Left kidney (tissue), 2 donors: ENCODE data around the gene HIPK2. TPM values are rescaled to one million over a fixed set of nuclear protein-coding genes. Genes with fewer than 3 reads are reported as not detected.
A peak's percentile ranks its signal among the peaks of the same experiment; 100 is the strongest.

ENCODE experiments used
- DNase-seq: peaks from one replicate; pipeline ENCODE4 v3.0.0-alpha.2; 2013
- polyA plus RNA-seq: library from polyadenylated mRNA; unstranded; fragments of 120-200 nt; gene quantifications from one replicate; pipeline ENCODE4 v1.2.1, GENCODE V29; 2013; ENCODE audit not compliant: insufficient read length

HIPK2 gene
- polyA plus RNA-seq, 1 donor: 107 TPM

DNA sequence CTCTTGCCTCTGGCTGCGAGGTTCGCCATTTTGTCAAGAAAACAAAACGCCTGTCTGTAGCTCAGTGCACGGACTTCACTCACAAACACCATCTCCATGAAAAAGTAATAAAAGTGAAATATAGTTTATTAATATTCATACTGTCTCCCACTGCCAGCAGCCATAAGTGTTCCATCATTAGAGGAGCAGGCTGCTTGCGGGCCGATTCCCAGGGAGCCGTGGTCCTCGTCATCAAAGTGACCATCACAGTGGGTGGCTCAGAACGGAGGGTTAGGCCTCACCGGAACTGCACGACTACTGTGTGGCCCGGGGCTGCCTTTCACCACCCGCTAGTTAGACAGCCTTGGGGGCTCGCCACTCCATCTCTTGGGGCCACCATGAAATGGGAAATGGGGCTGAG lies 82.7 kb downstream of the HIPK2 start:
- DNase-seq: no peak

DNA sequence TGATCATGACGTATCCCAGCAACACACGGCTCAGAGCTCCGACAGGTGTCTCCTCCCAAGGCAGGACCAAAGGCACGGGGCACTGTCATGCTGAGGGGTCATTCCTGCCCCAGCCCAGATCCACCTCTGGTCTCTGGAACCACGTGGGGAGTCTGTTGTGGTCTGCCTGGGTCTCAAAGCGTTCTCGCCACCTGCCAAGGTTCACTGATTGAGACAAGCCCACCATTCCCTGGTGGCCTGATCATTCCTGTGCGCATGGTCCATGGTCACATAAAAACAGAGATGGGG lies 83.5 kb downstream of the HIPK2 start:
- DNase-seq: no peak

DNA sequence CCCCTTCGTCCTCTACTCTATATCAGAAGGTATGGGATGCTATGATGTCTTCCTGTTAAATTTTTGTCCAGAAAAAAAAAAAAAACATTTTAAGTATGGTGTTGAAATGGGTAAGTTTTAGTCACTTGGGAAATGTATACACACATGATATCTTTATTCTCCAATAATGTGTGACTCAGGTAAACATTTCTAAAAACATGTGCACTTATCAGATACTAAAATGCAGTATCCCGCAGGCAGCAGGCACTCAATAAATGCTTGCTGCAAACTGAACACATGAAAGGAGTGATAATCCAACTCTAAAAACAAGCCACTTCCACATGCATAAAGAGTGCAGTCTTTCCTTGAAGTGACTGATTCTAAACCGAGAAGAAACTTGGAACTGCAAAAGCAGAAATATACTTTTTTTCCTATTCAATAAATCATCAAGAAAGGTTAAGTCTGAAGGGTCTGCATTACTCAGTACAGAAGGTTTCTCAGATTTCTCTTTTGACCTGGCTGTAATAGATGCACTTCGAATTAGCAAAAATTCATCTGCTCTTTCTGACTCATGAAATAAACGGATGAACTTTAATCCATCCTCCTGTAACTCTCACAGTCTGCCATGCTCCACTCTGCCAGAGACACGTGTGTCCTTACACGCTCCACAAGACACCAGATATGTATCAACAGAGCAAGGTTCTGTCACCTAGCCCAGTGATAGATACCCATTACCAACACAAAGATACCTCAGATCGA lies 84.0 kb downstream of the HIPK2 start:
- no peak for DNase-seq

DNA sequence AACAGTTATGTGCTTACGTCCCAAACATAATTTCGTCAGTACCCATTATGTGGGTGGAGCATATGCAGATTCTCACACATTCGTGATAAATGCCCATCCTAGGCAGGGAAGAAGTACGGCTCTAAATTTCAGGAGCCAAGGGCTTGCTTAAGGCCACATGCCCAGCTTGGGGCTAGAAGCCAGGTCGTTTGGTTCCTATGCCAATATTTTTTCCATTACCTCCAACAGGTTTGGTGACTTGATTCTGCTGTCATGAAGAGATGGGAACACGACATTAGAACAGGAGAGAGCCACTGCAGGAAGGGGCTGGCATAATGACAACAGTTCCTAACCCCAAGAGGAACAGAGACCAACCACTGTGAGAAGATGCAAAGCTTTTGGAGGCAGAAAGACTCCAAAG lies 85.1 kb downstream of the HIPK2 start:
- DNase-seq: no peak

DNA sequence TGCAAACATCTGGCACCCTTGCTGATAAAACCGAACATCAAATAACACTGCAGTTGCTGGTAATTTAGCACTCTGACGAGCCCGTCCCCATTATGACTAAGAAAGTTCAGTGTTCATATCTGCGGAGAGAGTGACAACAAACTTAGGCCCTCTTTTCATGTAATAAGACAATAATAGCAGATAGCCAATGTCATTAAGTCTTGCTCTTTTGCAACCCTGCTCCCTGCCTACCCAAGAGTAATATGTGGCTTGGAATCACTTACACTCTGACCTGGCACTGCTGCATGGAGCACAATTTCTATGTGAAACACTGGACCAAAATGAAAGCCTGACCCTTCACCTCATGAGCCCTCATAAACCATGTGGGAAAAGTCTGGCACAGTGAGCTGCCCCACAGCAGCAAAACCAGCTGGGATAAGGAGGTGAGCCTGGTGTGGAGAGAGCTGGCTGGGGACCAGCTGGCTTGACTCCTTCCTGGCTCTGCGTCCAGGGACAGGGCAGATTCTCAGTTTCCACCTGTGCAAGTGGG lies 86.5 kb downstream of the HIPK2 start:
- no peak for DNase-seq

DNA sequence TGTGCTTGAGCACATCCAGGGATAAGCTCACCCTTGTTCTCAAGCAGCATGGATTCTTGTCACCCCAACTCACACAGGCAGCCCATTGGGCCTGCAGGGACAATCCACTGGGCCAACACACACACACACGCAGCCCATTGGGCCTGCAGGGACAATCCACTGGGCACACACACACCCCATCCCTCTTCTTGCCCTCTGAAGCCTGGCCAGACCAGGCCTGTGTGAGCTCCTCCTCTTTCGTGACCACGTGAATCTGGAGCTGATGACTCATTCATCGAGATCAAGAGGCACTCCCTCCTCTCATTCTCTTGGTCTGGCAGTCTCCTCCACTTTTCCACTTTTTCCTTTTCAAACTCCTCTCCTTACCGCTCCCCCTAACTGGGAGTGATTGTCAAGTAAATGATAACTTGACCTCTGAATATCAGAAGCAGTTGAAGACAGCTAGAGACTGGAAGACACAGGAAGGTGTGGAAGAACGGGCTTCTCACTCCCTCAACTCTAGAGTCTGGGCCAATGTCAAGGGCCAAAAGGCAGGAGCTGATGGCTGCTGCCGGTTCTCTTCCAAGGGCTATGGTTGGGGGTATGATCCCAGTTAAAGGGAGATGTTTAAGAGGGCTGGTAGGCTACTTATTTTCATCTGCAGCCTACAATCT lies 89.7 kb downstream of the HIPK2 start:
- DNase-seq: no peak

DNA sequence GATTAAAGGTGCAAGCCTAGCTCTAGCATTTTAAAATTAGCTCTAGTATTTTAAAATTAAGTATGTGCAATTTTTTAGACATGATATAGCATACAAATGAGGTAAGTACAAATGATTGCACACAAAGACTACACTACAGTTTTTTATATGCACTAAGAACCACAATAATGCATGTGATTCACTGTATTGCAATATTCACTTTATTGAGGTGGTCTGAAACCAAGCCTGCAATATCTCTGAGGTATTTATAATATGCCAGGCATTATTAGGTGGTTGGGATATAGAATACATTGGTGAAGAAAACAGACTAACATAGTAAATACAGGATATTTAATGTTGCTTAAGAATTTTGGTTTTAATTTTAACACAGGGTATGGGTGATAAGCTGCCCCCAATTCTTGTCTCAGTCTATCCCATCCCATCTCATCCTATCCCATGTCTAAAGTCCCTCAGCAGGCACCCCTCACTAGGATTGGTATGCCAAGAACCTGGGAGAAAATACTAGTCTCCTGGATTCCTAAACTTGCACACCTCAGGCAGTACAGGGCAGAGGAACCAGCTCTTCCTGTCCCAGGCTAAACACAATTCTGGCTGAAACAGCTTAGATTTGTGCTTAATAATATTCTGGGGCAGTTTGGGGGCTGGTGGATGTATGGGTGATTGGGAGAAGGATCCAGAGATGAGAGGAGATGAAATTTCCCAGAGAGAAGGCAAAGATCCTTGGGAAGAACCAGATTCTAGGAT lies 90.4 kb downstream of the HIPK2 start:
- DNase-seq: no peak

DNA sequence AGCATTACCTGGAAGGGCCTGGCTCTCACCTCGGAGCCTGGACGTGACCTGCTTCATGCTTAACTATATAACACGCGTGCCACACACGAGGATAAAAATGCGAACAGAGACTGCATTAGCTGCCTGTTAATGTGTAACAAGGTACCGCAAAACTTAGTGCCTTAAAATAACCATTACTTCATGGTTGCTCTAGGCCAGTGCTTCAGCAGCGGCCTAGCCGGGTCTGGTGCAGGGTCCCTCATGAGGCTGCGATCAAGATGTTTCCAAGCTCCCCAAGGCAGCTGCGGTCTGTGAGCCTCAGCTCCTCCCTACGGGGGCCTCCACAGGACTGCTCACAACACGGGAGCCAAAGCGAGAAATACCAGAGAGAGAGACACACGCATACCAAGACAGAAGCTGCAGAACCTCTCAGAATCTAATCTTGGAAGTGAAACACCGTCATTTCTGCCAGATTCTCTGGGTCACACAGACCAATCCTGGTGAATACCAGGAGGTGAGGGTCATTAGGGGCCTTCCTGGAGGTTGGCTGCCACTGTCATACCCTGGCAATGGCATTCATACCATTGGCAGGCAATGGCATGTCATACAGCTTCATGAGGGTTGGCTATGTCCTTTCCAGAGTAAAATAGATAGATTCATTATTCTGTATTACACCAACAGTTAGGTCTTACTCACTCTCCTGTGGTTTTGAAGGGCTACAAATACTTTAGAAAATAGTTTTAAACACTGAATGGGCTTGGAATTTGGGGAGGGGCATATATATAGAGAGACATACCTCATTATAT lies 94.5 kb downstream of the HIPK2 start:
- no peak for DNase-seq

DNA sequence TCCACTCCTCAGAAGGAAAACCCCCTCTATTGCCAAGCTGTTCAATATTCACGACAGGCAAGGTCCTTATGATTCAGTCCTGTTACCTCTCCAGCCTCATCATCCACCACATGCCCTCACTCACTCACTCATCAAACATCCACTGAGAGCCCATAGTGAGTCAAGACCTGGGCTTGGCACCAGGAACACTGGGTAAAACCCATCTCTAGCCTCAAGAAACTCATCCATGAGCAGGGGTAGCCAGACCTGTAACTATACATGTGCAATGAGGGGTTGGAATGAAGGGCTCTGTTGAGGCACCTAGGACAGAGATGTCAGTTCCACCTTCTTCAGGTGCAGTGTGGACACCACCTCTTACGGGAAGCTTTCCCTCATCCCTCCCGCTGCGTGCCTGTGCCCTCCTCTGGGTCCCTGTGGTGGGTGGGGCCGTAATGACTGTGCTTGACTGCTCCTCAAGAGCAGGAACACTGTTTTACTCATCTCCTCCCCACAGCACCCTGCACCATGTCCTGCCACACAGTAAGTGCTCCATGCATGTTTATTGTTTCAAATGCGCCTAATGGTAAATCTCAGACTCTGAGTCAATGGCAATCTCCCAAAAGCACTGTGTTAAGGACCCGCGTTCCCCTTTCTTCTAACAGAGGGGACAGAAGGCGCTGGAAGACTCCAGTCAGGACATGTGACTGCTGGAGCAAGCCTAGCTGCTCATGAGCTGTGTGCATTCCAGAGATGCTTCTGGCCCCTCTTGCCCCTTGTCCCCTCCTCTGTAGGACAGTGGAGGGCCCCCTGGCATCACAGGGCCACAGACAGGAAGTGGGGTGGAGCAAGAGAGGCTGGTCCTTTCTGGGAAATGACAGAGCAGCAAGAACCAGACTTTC lies 95.4 kb downstream of the HIPK2 start:
- no peak for DNase-seq

DNA sequence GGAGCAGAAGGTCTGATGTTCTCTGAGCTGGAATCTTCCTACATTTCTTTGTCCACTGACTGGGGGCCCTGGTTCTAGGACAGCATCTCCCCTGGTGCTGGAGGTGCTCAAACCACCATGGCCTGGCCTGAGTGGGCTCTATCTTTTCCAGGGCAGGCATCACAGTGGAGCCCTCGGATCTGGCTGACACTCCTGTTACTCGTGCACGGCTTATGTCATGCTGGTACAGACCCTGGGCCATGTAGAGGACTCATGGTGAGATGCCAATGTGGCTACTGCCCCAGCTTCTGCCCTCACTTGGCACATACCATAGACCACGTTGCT lies 96.0 kb downstream of the HIPK2 start:
- DNase-seq: no peak

DNA sequence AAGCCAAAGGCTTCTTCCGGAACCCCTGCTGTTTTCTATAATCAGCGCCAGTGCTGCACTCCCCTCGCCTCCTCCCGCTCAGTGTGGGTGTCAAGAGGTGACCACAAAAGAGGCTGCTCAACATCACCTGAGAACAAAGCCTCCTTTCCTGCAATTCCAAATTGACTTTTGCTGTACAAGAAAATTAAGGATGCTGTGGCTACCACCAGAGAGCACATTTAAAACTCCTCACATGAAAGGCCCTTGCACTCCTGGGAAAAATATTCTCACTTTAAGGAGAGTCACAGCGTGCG lies 96.4 kb downstream of the HIPK2 start:
- DNase-seq: no peak

DNA sequence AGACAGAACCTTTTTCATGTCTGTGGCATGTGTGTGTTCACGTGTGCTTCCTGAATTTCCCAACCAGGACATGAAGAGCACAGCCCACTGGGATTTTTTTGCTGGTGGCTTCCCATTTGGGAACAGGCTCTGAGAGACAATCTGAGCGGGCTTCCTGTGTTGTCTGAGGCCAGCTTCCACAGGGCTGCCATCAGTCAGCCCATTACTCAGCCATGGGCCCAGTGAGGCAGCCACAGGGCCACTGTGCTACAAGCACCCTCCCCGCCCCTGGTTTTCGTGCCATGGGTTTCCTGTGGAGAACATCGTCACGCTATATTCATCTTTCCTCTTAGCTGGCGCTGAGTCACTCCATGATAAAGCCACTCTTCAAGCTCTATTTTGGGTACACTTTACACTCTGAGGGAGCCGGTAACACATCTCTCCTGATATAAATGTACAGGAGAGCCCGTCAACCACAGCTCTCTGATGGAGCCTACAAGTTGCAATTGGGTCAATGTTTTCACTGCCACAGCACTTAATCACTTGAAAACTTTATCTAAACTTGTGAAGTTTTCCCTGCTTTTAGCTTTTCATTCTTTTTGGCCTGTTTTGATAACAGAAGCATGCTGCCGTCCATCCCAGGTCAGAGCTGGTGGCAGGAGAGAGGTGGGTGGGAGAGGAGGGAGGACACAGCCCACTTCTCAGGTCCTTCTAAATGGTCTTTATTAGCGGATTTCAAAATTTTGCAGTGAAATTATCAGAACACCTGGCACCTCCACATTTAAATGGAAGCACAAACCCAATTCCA lies 96.9 kb downstream of the HIPK2 start:
- no peak for DNase-seq

DNA sequence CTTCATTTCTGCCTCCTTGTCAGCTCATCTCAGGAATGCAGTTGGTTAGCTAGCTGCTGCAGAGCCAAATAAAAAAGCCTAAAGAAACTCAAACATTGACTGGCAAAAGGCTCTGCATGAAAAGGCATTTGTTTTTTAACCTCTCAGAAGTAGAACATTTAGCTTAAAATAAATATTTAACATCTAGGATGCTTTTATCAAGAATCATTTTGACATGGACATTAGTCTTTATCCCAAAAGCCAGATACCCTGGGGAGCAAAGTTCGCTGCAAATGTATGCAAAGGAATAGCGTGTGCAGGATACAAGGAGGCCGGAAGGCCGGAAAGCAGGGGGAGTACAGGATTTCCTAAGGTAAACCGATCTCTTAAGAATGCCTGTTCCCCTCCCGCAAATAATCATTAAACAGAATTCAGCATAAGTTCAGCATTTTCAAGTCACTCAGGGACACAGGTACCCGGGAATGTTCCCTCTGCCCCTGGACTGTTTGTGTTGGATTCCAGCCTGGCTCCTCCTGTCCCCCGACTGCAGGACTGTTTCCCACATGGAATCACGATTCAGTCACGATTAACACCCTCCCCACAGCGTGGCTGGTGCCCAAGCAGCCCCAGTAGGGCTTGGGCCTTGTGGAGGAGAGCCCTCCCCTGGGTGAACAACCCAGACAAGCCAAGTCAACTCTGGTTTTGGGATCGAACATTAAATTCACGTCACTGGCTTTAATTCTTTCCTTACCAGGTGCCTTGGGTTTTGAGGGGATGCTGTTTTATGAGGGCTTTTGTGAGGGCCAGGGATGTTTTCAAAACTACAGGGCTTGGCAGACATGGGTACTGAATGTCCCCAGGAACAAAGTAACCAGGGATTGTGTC lies 97.8 kb downstream of the HIPK2 start:
- peak; percentile 43 for DNase-seq

DNA sequence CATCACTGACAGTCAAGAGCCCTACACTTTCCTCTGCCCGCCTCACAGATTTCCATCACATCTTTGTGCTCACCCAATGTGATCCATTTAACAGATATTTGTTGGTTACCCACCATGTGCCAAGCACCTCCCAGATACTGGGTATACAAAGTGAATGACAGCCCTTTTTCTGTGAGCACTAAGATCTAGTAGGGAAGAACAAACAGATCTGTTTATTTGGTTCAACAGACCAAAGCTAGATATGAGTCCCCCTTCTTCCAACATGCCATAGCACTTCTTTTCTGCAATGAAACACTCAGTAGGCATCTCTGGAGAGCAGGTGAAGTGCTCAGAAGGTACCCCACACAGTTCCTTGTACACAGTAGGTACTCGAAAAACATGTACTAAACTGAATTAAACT lies 101.4 kb downstream of the HIPK2 start:
- DNase-seq: no peak

DNA sequence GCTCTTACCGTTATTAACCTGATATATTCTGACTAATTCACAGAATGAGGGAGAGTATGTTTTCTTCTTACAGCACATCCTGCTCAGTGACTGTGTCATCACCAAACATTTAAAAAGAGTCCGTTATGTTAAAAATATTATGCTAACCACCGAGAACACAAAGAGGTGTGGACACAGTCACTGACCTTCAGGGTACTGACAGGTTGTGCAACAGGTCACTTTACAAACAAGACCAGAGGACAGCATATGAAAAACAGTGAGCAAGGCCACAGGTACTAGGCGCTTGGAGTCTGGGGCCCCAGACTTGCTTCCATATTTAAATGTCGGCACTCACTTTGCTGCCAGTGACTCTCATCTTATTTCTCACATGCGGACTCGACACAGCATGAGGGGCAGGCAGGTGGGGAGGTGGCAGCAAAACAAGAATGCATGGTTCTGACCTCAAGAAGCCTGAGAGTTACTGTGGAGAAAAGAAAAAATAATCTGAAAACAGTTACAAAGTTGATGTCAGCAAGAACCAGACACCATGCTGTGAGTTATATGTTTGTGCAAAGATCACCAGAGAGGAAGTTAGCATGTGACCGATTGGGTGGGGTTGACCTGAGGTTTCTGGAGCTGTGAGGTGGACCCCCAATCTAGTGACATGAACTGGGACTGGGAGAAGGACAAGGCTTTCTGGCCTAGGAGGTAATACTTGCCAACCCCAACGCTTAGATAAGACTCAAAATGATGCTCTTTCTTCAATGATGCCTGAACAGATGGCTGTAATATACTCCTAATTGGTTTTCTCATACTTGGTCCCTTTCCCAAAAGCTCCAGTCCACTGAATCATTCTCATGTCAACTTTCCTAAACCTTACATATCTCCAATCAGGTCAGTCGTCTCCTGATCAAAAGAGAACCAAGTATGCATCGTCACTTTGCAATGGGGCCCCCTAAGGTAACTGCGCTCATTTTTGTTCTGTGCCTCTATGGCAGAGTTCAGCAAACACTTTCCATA lies 102.4 kb downstream of the HIPK2 start:
- DNase-seq: no peak

DNA sequence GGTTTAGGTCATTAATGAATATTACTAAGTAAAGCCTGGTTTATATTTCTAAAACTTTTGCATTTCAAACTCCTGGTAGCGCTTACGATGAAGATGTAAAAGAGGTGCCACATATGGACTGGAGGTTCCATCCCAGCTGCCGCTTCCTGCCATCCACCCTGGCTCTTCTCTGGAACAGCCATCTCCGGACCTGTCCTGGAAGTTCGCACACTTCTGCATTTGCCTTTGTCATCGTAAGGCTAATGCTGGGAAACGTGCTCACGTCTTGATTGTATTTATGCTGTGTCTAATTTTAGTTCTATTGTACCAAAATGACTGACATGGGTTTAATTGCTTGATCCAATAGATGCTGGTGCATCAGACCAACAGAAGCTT lies 103.1 kb downstream of the HIPK2 start:
- DNase-seq: no peak

DNA sequence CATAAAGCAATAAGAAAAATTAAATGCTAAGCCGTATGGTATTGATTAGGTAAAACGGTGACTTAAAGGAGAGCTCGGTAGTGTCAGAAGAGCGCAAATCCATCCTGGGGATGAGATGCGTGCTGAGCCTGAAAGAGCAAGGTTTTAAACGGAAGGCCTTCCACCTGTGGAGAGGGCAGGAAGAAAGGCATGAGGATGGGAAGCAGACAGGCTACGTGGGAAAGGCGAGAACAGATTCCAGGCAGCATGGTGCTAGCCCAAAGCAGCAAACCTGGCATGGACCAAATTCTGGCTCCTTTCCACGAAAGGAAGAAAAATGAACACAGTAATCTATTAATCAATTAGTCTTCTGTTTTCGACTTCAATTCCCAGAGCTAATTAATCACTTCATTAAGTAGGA lies 103.5 kb downstream of the HIPK2 start:
- DNase-seq: no peak

DNA sequence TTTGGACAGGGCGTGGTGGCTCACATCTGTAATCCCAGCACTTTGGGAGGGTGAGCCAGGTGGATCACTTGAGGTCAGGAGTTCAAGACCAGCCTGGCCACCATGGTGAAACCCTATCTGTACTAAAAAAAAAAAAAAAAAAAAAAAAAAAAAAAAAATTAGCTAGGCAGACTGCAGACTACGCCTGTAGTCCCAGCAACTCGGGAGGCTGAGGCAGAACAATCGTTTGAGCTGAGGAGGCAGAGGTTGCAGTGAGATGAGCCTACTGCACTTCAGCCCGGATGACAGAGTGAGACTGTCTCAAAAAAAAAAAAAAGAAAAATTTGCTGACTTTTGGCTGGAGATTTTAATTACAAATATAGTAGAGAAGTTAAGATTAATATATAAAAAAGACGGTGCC lies 104.0 kb downstream of the HIPK2 start:
- DNase-seq: no peak

DNA sequence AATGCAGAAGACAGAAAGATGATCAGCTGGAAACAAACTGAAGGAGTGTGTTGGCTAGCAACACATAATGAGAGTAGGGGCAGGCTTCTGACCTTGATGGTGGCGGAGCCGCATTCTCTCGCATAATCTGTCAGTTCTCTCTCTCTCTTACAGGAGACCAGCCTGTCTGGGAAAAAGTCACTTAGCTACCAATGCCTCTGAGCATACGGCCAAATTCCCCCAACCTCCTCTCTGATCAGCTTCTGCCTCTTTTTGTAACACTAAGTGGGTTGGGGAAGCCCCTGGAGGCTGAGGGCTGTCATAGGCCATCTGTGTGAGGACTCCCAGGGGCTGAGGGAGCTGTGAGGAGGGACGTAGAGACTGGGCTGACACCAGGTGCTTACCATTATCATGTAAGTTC lies 104.6 kb downstream of the HIPK2 start:
- no peak for DNase-seq
